ENCODE data around the gene SHMT2.

DNA sequence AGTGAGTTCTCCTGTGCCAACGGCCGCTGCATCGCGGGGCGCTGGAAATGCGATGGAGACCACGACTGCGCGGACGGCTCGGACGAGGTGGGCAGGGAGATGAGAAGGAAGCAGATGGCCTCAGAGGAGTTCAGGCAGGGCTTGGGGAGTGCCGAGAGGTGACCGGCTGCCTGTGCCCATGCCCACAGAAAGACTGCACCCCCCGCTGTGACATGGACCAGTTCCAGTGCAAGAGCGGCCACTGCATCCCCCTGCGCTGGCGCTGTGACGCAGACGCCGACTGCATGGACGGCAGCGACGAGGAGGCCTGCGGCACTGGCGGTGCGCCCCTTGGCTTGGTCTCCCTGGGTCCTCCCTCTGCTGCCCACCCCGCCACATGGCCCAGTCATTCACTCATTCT, 26.3 kb upstream of the SHMT2 start:
- TF ChIP-seq EZH2 (IDR thresholded peaks at IDR 0.05; ENCODE audit: low read depth, unreplicated experiment) (no peak), EZH2phosphoT487 (IDR thresholded peaks at IDR 0.05; ENCODE audit: unreplicated experiment) (no peak), POLR2AphosphoS5 (IDR thresholded peaks at IDR 0.05; ENCODE audit: low read depth) (no peak), CREB1 (CRISPR knock-in tag; IDR thresholded peaks at IDR 0.05; ENCODE audit: low read depth) (no peak), ZNF331 (CRISPR knock-in tag; IDR thresholded peaks at IDR 0.05; ENCODE audit: low read depth) (no peak), ZNF114 (CRISPR knock-in tag; IDR thresholded peaks at IDR 0.05) (no peak), JUNB (IDR thresholded peaks at IDR 0.05; ENCODE audit: unreplicated experiment) (no peak)
- TF ChIP-seq, protein P1, sequence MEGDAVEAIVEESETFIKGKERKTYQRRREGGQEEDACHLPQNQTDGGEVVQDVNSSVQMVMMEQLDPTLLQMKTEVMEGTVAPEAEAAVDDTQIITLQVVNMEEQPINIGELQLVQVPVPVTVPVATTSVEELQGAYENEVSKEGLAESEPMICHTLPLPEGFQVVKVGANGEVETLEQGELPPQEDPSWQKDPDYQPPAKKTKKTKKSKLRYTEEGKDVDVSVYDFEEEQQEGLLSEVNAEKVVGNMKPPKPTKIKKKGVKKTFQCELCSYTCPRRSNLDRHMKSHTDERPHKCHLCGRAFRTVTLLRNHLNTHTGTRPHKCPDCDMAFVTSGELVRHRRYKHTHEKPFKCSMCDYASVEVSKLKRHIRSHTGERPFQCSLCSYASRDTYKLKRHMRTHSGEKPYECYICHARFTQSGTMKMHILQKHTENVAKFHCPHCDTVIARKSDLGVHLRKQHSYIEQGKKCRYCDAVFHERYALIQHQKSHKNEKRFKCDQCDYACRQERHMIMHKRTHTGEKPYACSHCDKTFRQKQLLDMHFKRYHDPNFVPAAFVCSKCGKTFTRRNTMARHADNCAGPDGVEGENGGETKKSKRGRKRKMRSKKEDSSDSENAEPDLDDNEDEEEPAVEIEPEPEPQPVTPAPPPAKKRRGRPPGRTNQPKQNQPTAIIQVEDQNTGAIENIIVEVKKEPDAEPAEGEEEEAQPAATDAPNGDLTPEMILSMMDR (conservative IDR thresholded peaks at IDR 0.05; ENCODE audit: low read depth in 2 of 2): no peak
- TF ChIP-seq, protein P2, sequence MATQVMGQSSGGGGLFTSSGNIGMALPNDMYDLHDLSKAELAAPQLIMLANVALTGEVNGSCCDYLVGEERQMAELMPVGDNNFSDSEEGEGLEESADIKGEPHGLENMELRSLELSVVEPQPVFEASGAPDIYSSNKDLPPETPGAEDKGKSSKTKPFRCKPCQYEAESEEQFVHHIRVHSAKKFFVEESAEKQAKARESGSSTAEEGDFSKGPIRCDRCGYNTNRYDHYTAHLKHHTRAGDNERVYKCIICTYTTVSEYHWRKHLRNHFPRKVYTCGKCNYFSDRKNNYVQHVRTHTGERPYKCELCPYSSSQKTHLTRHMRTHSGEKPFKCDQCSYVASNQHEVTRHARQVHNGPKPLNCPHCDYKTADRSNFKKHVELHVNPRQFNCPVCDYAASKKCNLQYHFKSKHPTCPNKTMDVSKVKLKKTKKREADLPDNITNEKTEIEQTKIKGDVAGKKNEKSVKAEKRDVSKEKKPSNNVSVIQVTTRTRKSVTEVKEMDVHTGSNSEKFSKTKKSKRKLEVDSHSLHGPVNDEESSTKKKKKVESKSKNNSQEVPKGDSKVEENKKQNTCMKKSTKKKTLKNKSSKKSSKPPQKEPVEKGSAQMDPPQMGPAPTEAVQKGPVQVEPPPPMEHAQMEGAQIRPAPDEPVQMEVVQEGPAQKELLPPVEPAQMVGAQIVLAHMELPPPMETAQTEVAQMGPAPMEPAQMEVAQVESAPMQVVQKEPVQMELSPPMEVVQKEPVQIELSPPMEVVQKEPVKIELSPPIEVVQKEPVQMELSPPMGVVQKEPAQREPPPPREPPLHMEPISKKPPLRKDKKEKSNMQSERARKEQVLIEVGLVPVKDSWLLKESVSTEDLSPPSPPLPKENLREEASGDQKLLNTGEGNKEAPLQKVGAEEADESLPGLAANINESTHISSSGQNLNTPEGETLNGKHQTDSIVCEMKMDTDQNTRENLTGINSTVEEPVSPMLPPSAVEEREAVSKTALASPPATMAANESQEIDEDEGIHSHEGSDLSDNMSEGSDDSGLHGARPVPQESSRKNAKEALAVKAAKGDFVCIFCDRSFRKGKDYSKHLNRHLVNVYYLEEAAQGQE (IDR thresholded peaks at IDR 0.05; ENCODE audit: unreplicated experiment): no peak
- TF ChIP-seq, protein P3, sequence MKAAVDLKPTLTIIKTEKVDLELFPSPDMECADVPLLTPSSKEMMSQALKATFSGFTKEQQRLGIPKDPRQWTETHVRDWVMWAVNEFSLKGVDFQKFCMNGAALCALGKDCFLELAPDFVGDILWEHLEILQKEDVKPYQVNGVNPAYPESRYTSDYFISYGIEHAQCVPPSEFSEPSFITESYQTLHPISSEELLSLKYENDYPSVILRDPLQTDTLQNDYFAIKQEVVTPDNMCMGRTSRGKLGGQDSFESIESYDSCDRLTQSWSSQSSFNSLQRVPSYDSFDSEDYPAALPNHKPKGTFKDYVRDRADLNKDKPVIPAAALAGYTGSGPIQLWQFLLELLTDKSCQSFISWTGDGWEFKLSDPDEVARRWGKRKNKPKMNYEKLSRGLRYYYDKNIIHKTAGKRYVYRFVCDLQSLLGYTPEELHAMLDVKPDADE (IDR thresholded peaks at IDR 0.05): no peak
- TF ChIP-seq, protein P4, sequence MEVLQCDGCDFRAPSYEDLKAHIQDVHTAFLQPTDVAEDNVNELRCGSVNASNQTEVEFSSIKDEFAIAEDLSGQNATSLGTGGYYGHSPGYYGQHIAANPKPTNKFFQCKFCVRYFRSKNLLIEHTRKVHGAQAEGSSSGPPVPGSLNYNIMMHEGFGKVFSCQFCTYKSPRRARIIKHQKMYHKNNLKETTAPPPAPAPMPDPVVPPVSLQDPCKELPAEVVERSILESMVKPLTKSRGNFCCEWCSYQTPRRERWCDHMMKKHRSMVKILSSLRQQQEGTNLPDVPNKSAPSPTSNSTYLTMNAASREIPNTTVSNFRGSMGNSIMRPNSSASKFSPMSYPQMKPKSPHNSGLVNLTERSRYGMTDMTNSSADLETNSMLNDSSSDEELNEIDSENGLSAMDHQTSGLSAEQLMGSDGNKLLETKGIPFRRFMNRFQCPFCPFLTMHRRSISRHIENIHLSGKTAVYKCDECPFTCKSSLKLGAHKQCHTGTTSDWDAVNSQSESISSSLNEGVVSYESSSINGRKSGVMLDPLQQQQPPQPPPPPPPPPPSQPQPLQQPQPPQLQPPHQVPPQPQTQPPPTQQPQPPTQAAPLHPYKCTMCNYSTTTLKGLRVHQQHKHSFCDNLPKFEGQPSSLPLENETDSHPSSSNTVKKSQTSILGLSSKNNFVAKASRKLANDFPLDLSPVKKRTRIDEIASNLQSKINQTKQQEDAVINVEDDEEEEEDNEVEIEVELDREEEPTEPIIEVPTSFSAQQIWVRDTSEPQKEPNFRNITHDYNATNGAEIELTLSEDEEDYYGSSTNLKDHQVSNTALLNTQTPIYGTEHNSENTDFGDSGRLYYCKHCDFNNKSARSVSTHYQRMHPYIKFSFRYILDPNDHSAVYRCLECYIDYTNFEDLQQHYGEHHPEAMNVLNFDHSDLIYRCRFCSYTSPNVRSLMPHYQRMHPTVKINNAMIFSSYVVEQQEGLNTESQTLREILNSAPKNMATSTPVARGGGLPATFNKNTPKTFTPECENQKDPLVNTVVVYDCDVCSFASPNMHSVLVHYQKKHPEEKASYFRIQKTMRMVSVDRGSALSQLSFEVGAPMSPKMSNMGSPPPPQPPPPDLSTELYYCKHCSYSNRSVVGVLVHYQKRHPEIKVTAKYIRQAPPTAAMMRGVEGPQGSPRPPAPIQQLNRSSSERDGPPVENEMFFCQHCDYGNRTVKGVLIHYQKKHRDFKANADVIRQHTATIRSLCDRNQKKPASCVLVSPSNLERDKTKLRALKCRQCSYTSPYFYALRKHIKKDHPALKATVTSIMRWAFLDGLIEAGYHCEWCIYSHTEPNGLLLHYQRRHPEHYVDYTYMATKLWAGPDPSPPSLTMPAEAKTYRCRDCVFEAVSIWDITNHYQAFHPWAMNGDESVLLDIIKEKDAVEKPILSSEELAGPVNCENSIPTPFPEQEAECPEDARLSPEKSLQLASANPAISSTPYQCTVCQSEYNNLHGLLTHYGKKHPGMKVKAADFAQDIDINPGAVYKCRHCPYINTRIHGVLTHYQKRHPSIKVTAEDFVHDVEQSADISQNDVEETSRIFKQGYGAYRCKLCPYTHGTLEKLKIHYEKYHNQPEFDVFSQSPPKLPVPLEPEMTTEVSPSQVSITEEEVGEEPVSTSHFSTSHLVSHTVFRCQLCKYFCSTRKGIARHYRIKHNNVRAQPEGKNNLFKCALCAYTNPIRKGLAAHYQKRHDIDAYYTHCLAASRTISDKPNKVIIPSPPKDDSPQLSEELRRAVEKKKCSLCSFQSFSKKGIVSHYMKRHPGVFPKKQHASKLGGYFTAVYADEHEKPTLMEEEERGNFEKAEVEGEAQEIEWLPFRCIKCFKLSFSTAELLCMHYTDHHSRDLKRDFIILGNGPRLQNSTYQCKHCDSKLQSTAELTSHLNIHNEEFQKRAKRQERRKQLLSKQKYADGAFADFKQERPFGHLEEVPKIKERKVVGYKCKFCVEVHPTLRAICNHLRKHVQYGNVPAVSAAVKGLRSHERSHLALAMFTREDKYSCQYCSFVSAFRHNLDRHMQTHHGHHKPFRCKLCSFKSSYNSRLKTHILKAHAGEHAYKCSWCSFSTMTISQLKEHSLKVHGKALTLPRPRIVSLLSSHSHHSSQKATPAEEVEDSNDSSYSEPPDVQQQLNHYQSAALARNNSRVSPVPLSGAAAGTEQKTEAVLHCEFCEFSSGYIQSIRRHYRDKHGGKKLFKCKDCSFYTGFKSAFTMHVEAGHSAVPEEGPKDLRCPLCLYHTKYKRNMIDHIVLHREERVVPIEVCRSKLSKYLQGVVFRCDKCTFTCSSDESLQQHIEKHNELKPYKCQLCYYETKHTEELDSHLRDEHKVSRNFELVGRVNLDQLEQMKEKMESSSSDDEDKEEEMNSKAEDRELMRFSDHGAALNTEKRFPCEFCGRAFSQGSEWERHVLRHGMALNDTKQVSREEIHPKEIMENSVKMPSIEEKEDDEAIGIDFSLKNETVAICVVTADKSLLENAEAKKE (CRISPR knock-in tag; IDR thresholded peaks at IDR 0.05): no peak
